Measurements from ENCODE around the gene PPP3CA. TPM values are rescaled to one million over a fixed set of nuclear protein-coding genes. Genes with fewer than 3 reads are reported as not detected.

PPP3CA gene
- total RNA-seq, 1 experiment from 2014 or later: 40.2 TPM

DNA sequence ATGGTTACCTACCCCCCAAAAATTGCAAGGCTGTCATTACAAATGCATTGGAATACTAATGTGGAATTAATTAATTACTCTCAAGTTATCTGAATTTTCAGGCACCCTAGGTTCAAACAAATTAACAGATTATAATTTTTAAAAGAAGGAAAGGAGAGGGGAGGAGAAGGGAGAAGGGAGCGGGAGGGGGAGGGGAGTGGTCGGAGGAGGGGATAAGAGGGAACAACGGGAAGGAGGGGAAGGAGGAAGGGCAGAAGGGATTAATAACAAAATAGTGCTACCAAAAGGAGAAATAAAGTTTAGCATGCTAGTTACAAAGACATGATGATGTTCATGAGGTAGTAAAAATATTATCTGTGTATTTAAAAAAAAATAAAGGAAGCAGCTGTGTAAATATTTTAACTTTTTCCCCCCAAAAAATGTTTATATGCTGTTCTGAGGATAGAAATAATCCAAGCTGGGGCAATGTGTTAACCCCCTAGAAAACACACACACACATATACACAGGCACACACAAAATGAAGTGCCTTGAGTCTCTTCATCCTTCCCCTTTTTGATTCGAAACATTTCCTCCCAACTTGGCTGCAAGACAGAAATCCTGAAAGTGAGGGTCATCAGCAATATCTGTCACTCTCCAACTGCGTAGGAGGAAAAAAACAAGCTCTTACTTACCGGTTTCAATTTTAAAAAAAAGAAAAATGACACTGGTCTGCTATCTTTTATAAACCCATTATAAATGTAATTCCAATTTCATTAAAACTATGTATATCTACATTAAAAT is 58.8 kb downstream of the PPP3CA start:
- H3K9me3 ChIP-seq (ENCODE audit: insufficient read depth, low read depth): no peaks in the 10 kb centered on the region
- H3K79me2 ChIP-seq (ENCODE audit: low read depth): no peaks in the 10 kb centered on the region
- TF ChIP-seq EZH2 (IDR thresholded peaks at IDR 0.05; ENCODE audit: low read depth): no peak
- TF ChIP-seq, protein P1, sequence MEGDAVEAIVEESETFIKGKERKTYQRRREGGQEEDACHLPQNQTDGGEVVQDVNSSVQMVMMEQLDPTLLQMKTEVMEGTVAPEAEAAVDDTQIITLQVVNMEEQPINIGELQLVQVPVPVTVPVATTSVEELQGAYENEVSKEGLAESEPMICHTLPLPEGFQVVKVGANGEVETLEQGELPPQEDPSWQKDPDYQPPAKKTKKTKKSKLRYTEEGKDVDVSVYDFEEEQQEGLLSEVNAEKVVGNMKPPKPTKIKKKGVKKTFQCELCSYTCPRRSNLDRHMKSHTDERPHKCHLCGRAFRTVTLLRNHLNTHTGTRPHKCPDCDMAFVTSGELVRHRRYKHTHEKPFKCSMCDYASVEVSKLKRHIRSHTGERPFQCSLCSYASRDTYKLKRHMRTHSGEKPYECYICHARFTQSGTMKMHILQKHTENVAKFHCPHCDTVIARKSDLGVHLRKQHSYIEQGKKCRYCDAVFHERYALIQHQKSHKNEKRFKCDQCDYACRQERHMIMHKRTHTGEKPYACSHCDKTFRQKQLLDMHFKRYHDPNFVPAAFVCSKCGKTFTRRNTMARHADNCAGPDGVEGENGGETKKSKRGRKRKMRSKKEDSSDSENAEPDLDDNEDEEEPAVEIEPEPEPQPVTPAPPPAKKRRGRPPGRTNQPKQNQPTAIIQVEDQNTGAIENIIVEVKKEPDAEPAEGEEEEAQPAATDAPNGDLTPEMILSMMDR (conservative IDR thresholded peaks at IDR 0.05): no peak
- intact Hi-C loops (cut with micrococcal nuclease; ENCODE audit: unreplicated experiment): no loop called here
- no peaks in the 10 kb centered on the region for H3K27me3 ChIP-seq (ENCODE audit: insufficient read depth, low read depth)
- ChIA-PET CTCF (no interaction called here), POLR2A (ENCODE audit: unreplicated experiment) (no interaction called here)
- H2AFZ ChIP-seq: no peak overlapping the region
- no peaks in the 10 kb centered on the region for H3K36me3 ChIP-seq (ENCODE audit: low read depth)
- H4K20me1 ChIP-seq (ENCODE audit: insufficient read depth): no peaks in the 10 kb centered on the region
- no peak for DNase-seq
- H3K9me2 ChIP-seq (ENCODE audit: insufficient read depth): no peaks in the 10 kb centered on the region
- BruUV-seq (replicated peaks): no TSS peak
- H3K4me2 ChIP-seq: no peak overlapping the region
- H3F3A ChIP-seq (ENCODE audit: insufficient read depth, low read depth): no peaks in the 10 kb centered on the region
- 0 out of 2 replicates have a peak, but pooled peaks cover 6% of the 10 kb centered on the region for H3K4me1 ChIP-seq (replicated peaks; ENCODE audit: insufficient read depth)
- no peak overlapping the region for H3K4me3 ChIP-seq
- H3K27ac ChIP-seq: no peak overlapping the region

DNA sequence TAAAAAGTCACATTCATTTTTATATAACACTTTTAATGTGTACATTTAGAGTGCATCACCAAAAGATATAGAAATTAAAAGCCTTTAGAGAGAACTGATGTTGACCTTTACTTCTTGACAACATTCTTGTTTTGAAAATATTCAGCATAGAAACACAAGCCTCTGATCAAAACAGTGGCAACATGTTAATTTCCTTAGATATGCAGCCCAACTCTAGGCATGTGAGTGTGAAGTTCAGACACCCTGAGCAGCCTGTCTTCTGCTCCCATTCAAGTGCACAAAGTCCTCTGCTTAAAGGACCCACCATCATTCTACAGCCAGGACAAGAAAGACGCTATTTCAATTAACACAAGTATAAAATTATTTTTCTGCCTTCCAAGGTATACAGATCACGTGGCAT is 60.0 kb downstream of the PPP3CA start:
- no peaks in the 10 kb centered on the region for H3K79me2 ChIP-seq (ENCODE audit: low read depth)
- POLR2A ChIA-PET (ENCODE audit: unreplicated experiment): no interaction called here
- BruUV-seq (replicated peaks): no TSS peak

GRCh38 chr4:101286663-101287062 is 60.7 kb downstream of the PPP3CA start:
- Histone ChIP-seq H4K20me1 (ENCODE audit: insufficient read depth) (no peaks in the 10 kb centered on the region), H3K4me3 (no peak overlapping the region), H3K4me1 (replicated peaks; ENCODE audit: insufficient read depth) (0 out of 2 replicates have a peak, but pooled peaks cover 6% of the 10 kb centered on the region), H3K4me2 (no peak overlapping the region), H3F3A (ENCODE audit: insufficient read depth, low read depth) (no peaks in the 10 kb centered on the region), H2AFZ (no peak overlapping the region), H3K27ac (no peak overlapping the region), H3K27me3 (ENCODE audit: insufficient read depth, low read depth) (no peaks in the 10 kb centered on the region), H3K36me3 (ENCODE audit: low read depth) (no peaks in the 10 kb centered on the region), H3K79me2 (ENCODE audit: low read depth) (no peaks in the 10 kb centered on the region), H3K9me3 (ENCODE audit: insufficient read depth, low read depth) (no peaks in the 10 kb centered on the region), H3K9me2 (ENCODE audit: insufficient read depth) (no peaks in the 10 kb centered on the region)
- no peak for DNase-seq
- BruUV-seq (replicated peaks): no TSS peak
- intact Hi-C loops (cut with micrococcal nuclease; ENCODE audit: unreplicated experiment): no loop called here
- ChIA-PET POLR2A (ENCODE audit: unreplicated experiment) (no interaction called here), CTCF (no interaction called here)
- TF ChIP-seq, protein P1 (conservative IDR thresholded peaks at IDR 0.05): no peak
- no peak for TF ChIP-seq EZH2 (IDR thresholded peaks at IDR 0.05; ENCODE audit: low read depth)

More for the DNA sequence above, 60.0 kb downstream of the PPP3CA start:
- no peak overlapping the region for H3K27ac ChIP-seq
- H3K27me3 ChIP-seq (ENCODE audit: insufficient read depth, low read depth): no peaks in the 10 kb centered on the region
- CTCF ChIA-PET: no interaction called here
- intact Hi-C loops (cut with micrococcal nuclease; ENCODE audit: unreplicated experiment): no loop called here
- H2AFZ ChIP-seq: no peak overlapping the region
- no peak for TF ChIP-seq EZH2 (IDR thresholded peaks at IDR 0.05; ENCODE audit: low read depth)
- TF ChIP-seq, protein P1 (conservative IDR thresholded peaks at IDR 0.05): no peak
- no peak overlapping the region for H3K4me3 ChIP-seq
- no peak overlapping the region for H3K4me2 ChIP-seq
- H3K9me2 ChIP-seq (ENCODE audit: insufficient read depth): no peaks in the 10 kb centered on the region
- no peak for DNase-seq
- H3K36me3 ChIP-seq (ENCODE audit: low read depth): no peaks in the 10 kb centered on the region
- no peaks in the 10 kb centered on the region for H3F3A ChIP-seq (ENCODE audit: insufficient read depth, low read depth)
- H4K20me1 ChIP-seq (ENCODE audit: insufficient read depth): no peaks in the 10 kb centered on the region
- 0 out of 2 replicates have a peak, but pooled peaks cover 6% of the 10 kb centered on the region for H3K4me1 ChIP-seq (replicated peaks; ENCODE audit: insufficient read depth)
- H3K9me3 ChIP-seq (ENCODE audit: insufficient read depth, low read depth): no peaks in the 10 kb centered on the region
